ENCODE results near the gene KCNJ4. TPM values are rescaled to one million over a fixed set of nuclear protein-coding genes. Genes with fewer than 3 reads are reported as not detected.
A peak's percentile ranks its signal among the peaks of the same experiment; 100 is the strongest.

The KCNJ4 gene
- polyA plus RNA-seq, 2 of the 4 experiments (the other 2 are of a cell fraction), result 0.12 TPM; not detected in 1

GRCh38 chr22:38477585-38477984 lies 22.6 kb upstream of the KCNJ4 start (continued):
- TF ChIP-seq CTCF (IDR thresholded peaks at IDR 0.05) (no peak), TFCP2L1 (CRISPR knock-in tag; IDR thresholded peaks at IDR 0.05) (no peak), MYC (IDR thresholded peaks at IDR 0.05; ENCODE audit: borderline replicate concordance, low read length) (no peak), EHF (CRISPR knock-in tag; IDR thresholded peaks at IDR 0.05) (no peak), ZFP36 (IDR thresholded peaks at IDR 0.05; ENCODE audit: borderline replicate concordance, partially characterized antibody) (no peak)

GRCh38 chr22:38474003-38474607 lies 19.1 kb upstream of the KCNJ4 start:
- no peak overlapping the region for H3K4me2 ChIP-seq
- H3K9me3 ChIP-seq, result no peaks in the 10 kb centered on the region
- FAIRE-seq (no peak), DNase-seq (ENCODE audit: low read depth in 1 of 2, low spot score in 1 of 2) (no peak), ATAC-seq (0 out of 6 replicates have a peak, but pooled peaks of 1 of the 2 experiments have one; percentile 6)
- H3K4me1 ChIP-seq, result peaks cover 5% of the 10 kb centered on the region; the same call in 1 of the 3 replicates
- H3K4me3 ChIP-seq, result no peak overlapping the region
- ChIA-PET POLR2A (no interaction called here), CTCF (no interaction called here)
- 79% methylated on average over 10 of the region's 10 CpGs for WGBS (ENCODE audit: missing lambda C conversion rate)
- no peak for TF ChIP-seq HMGXB4 (CRISPR knock-in tag; IDR thresholded peaks at IDR 0.05; ENCODE audit: borderline replicate concordance)
- TF ChIP-seq SMC3 (IDR thresholded peaks at IDR 0.05), result no peak
- TF ChIP-seq RAD21 (conservative IDR thresholded peaks at IDR 0.05 in 1 of 2, IDR thresholded peaks at IDR 0.05 in 1 of 2), result no peak
- TF ChIP-seq FOSL2 (IDR thresholded peaks at IDR 0.05), result no peak
- no peak for TF ChIP-seq FOSL2 (CRISPR knock-in tag; IDR thresholded peaks at IDR 0.05)
- TF ChIP-seq JUN (IDR thresholded peaks at IDR 0.05), result no peak
- no peak for TF ChIP-seq HOXB13 (CRISPR knock-in tag; IDR thresholded peaks at IDR 0.05; ENCODE audit: low read depth)
- TF ChIP-seq CHD4 (IDR thresholded peaks at IDR 0.05; ENCODE audit: borderline replicate concordance), result no peak
- no peak for TF ChIP-seq ZFP36 (IDR thresholded peaks at IDR 0.05; ENCODE audit: borderline replicate concordance, partially characterized antibody)
- TF ChIP-seq CBX8 (IDR thresholded peaks at IDR 0.05), result no peak
- no peak for TF ChIP-seq TFCP2L1 (CRISPR knock-in tag; IDR thresholded peaks at IDR 0.05)
- TF ChIP-seq NR3C1 (IDR thresholded peaks at IDR 0.05), result no peak
- no peak for TF ChIP-seq HOXB5 (CRISPR knock-in tag; IDR thresholded peaks at IDR 0.05)
- no peak for TF ChIP-seq ZNF302 (CRISPR knock-in tag; IDR thresholded peaks at IDR 0.05)
- no peak for TF ChIP-seq POLR2A (IDR thresholded peaks at IDR 0.05; ENCODE audit: low read length)
- TF ChIP-seq RNF2 (IDR thresholded peaks at IDR 0.05; ENCODE audit: borderline replicate concordance, low read depth), result no peak
- no peak for TF ChIP-seq MAFK (IDR thresholded peaks at IDR 0.05; ENCODE audit: partially characterized antibody)
- no peak for TF ChIP-seq EP300 (IDR thresholded peaks at IDR 0.05)
- no peak overlapping the region for H3K27ac ChIP-seq

GRCh38 chr22:38471237-38471636 lies 16.2 kb upstream of the KCNJ4 start:
- 83% methylated on average over 11 of the region's 11 CpGs for WGBS (ENCODE audit: missing lambda C conversion rate)
- H3K4me3 ChIP-seq, result no peak overlapping the region
- no peak overlapping the region for H3K27ac ChIP-seq
- DNase-seq (ENCODE audit: low read depth in 1 of 2, low spot score in 1 of 2) (no peak), ATAC-seq (no peak), FAIRE-seq (no peak)
- H3K9me3 ChIP-seq, result no peaks in the 10 kb centered on the region
- CTCF ChIA-PET, result no interaction called here
- H3K4me2 ChIP-seq, result no peak overlapping the region
- POLR2A ChIA-PET, result no interaction called here
- peaks cover 9% of the 10 kb centered on the region; the same call in 2 of the 3 replicates for H3K4me1 ChIP-seq
- TF ChIP-seq HDAC2 (IDR thresholded peaks at IDR 0.05) (no peak), RFX5 (IDR thresholded peaks at IDR 0.05) (no peak), REST (IDR thresholded peaks at IDR 0.05) (no peak), HMGXB4 (CRISPR knock-in tag; IDR thresholded peaks at IDR 0.05; ENCODE audit: borderline replicate concordance) (no peak), KDM5A (IDR thresholded peaks at IDR 0.05) (no peak), FOSB (CRISPR knock-in tag; IDR thresholded peaks at IDR 0.05) (no peak), NPAS2 (CRISPR knock-in tag; IDR thresholded peaks at IDR 0.05; ENCODE audit: borderline replicate concordance) (no peak), CHD2 (IDR thresholded peaks at IDR 0.05; ENCODE audit: low read length, partially characterized antibody) (no peak), EP300 (IDR thresholded peaks at IDR 0.05) (no peak), KDM1A (IDR thresholded peaks at IDR 0.05; ENCODE audit: low read depth) (no peak)

All from A549 (cell line).